SK-N-MC (cell line): ENCODE results near the gene ARMC9.
"Not testable (repeated sequence)": the region's sequence is repeated elsewhere in the genome, so short reads cannot be mapped to it uniquely, and the experiment has no call there.

Experiments used
- DNase-seq: peaks from one replicate; pipeline ENCODE4 v3.0.0-alpha.2; 2011; ENCODE audit warnings: low read depth, low spot score
- H3K27ac ChIP-seq: fragments of 200-600 bp; sonication (generic); 2 replicates; pipeline ENCODE4 v1.5.1; 2016; ENCODE audit warnings: mixed run types
- H3K36me3 ChIP-seq: fragments of 200-600 bp; sonication (generic); 2 replicates; pipeline ENCODE4 v1.6.1; 2017; ENCODE audit warnings: antibody characterized with exemption, low read length, mixed read lengths; ENCODE audit not compliant: insufficient read depth
- H3K4me3 ChIP-seq: fragments of 200-600 bp; sonication (generic); 2 replicates; pipeline ENCODE4 v1.5.1; 2016
- H3K9ac ChIP-seq: fragments of 200-600 bp; sonication (generic); 2 replicates; pipeline ENCODE4 v1.8.0; 2017; ENCODE audit warnings: mixed run types, mixed read lengths; ENCODE audit not compliant: insufficient read length
- H3K9me3 ChIP-seq: fragments of 200-600 bp; sonication (generic); 2 replicates; pipeline ENCODE4 v1.6.1; 2017; ENCODE audit warnings: low read depth, mild to moderate bottlenecking, antibody characterized with exemption, low read length, moderate library complexity, mixed read lengths
- EZH2 ChIP-seq: fragments of 200-600 bp; sonication (generic); IDR thresholded peaks from one replicate; pipeline ENCODE4 v1.6.1; 2017; ENCODE audit warnings: antibody characterized with exemption
- FOXP2 ChIP-seq: optimal IDR thresholded peaks from 2 replicates; pipeline ENCODE3; 2011; ENCODE audit warnings: mild to moderate bottlenecking, moderate library complexity; ENCODE audit not compliant: insufficient read depth; ENCODE audit errors: extremely low read length, control extremely low read depth
- POLR2AphosphoS5 ChIP-seq: IDR thresholded peaks from 2 replicates; pipeline ENCODE4 v1.6.1; 2012; ENCODE audit warnings: mild to moderate bottlenecking, low read depth, low read length, borderline replicate concordance

ARMC9 gene

GRCh38 chr2:231294571-231295362 lies 96.3 kb downstream of the ARMC9 start:
- no peak overlapping the region for H3K27ac ChIP-seq
- no peak overlapping the region for H3K4me3 ChIP-seq
- no peaks in the 10 kb centered on the region for H3K9me3 ChIP-seq
- DNase-seq = no peak
- H3K36me3 ChIP-seq = no peaks in the 10 kb centered on the region
- H3K9ac ChIP-seq = no peak overlapping the region
- TF ChIP-seq FOXP2 (no peak), EZH2 (no peak), POLR2AphosphoS5 (no peak)

GRCh38 chr2:231295363-231295655 lies 96.9 kb downstream of the ARMC9 start:
- Histone ChIP-seq H3K27ac (no peak overlapping the region), H3K4me3 (no peak overlapping the region), H3K9ac (no peak overlapping the region), H3K9me3 (no peaks in the 10 kb centered on the region), H3K36me3 (no peaks in the 10 kb centered on the region)
- DNase-seq = no peak
- TF ChIP-seq FOXP2 (no peak), EZH2 (no peak), POLR2AphosphoS5 (no peak)

- H3K9ac ChIP-seq = no peak overlapping the region
- no peaks in the 10 kb centered on the region for H3K9me3 ChIP-seq
- no peak overlapping the region for H3K27ac ChIP-seq
- no peak overlapping the region for H3K4me3 ChIP-seq
- H3K36me3 ChIP-seq = no peaks in the 10 kb centered on the region
- no peak for DNase-seq
- no peak for TF ChIP-seq EZH2
- no peak for TF ChIP-seq POLR2AphosphoS5
- TF ChIP-seq FOXP2 = no peak
These were observed 98.1 kb downstream of the ARMC9 start for GRCh38 chr2:231296401-231296974.

GRCh38 chr2:231297108-231297908 lies 98.9 kb downstream of the ARMC9 start:
- Histone ChIP-seq H3K9ac (no peak overlapping the region), H3K9me3 (no peaks in the 10 kb centered on the region), H3K27ac (no peak overlapping the region), H3K4me3 (no peak overlapping the region), H3K36me3 (no peaks in the 10 kb centered on the region)
- TF ChIP-seq FOXP2 (no peak), POLR2AphosphoS5 (no peak), EZH2 (no peak)
- DNase-seq = no peak

- Histone ChIP-seq H3K36me3 (no peaks in the 10 kb centered on the region), H3K9ac (no peak overlapping the region), H3K4me3 (no peak overlapping the region), H3K9me3 (no peaks in the 10 kb centered on the region), H3K27ac (no peak overlapping the region)
- TF ChIP-seq FOXP2 = no peak
- no peak for TF ChIP-seq POLR2AphosphoS5
- no peak for TF ChIP-seq EZH2
- DNase-seq = no peak
These were observed 99.7 kb downstream of the ARMC9 start for GRCh38 chr2:231298091-231298490.

- TF ChIP-seq EZH2 (no peak), POLR2AphosphoS5 (no peak), FOXP2 (no peak)
- no peak overlapping the region for H3K27ac ChIP-seq
- DNase-seq = no peak
- H3K9me3 ChIP-seq = no peaks in the 10 kb centered on the region
- no peak overlapping the region for H3K4me3 ChIP-seq
- H3K36me3 ChIP-seq = no peaks in the 10 kb centered on the region
- H3K9ac ChIP-seq = no peak overlapping the region
These were observed 100.8 kb downstream of the ARMC9 start for GRCh38 chr2:231299267-231299666.

- Histone ChIP-seq H3K9me3 (no peaks in the 10 kb centered on the region), H3K4me3 (no peak overlapping the region), H3K27ac (no peak overlapping the region), H3K36me3 (no peaks in the 10 kb centered on the region), H3K9ac (no peak overlapping the region)
- TF ChIP-seq FOXP2 = no peak
- TF ChIP-seq POLR2AphosphoS5 = no peak
- DNase-seq = no peak
These were observed 101.7 kb downstream of the ARMC9 start for GRCh38 chr2:231300020-231300721.

GRCh38 chr2:231300722-231301076 lies 102.3 kb downstream of the ARMC9 start:
- H3K9me3 ChIP-seq = no peaks in the 10 kb centered on the region
- H3K27ac ChIP-seq = no peak overlapping the region
- no peak for TF ChIP-seq EZH2
- TF ChIP-seq POLR2AphosphoS5 = no peak
- TF ChIP-seq FOXP2 = no peak
- H3K4me3 ChIP-seq = no peak overlapping the region
- DNase-seq = no peak
- H3K9ac ChIP-seq = no peak overlapping the region
- H3K36me3 ChIP-seq = no peaks in the 10 kb centered on the region

GRCh38 chr2:231304259-231304658 lies 105.8 kb downstream of the ARMC9 start:
- H3K4me3 ChIP-seq, DNase-seq: not testable (repeated sequence)

More at GRCh38 chr2:231304259-231304658, 105.8 kb downstream of the ARMC9 start:
- not testable (repeated sequence) for H3K9me3 ChIP-seq, H3K27ac ChIP-seq, H3K36me3 ChIP-seq, H3K9ac ChIP-seq
